Nephron progenitor cell (in vitro differentiated cells): ENCODE measurements around the gene MRPS18A.

Experiments
- DNase-seq: peaks from one replicate; pipeline ENCODE4 v3.0.0; 2021
- H3K27ac Mint-ChIP-seq: 2 replicates; pipeline ENCODE4 v1.8.0; 2021; ENCODE audit warnings: mild to moderate bottlenecking, moderate library complexity, mixed read lengths
- H3K27me3 Mint-ChIP-seq: 2 replicates; pipeline ENCODE4 v1.8.0; 2021; ENCODE audit warnings: mild to moderate bottlenecking, low read depth, mixed read lengths; ENCODE audit not compliant: poor library complexity
- H3K36me3 Mint-ChIP-seq: 2 replicates; pipeline ENCODE4 v1.8.0; 2021; ENCODE audit warnings: low read depth, mixed read lengths
- H3K4me1 Mint-ChIP-seq: 2 replicates; pipeline ENCODE4 v1.8.0; 2021; ENCODE audit warnings: mixed read lengths
- H3K4me3 Mint-ChIP-seq: 2 replicates; pipeline ENCODE4 v1.8.0; 2021; ENCODE audit warnings: mild to moderate bottlenecking, moderate library complexity, mixed read lengths
- H3K9me3 Mint-ChIP-seq: 2 replicates; pipeline ENCODE4 v1.8.0; 2021; ENCODE audit warnings: mild to moderate bottlenecking, moderate library complexity, mixed read lengths
- CTCF ChIP-seq: fragments of 200-600 bp; sonication (generic); IDR thresholded peaks from 2 replicates; pipeline ENCODE4 v1.5.0; 2021; ENCODE audit warnings: antibody characterized with exemption

MRPS18A gene

GRCh38 chr6:43720999-43721398 lies 33.4 kb upstream of the MRPS18A start:
- Mint-ChIP-seq H3K9me3 (no peaks in the 10 kb centered on the region), H3K27ac (no peak overlapping the region), H3K27me3 (peaks cover 12% of the 10 kb centered on the region), H3K4me1 (peaks cover 74% of the 10 kb centered on the region), H3K36me3 (no peaks in the 10 kb centered on the region), H3K4me3 (no peak overlapping the region)
- no peak for DNase-seq
- no peak for TF ChIP-seq CTCF

- Mint-ChIP-seq H3K4me1 (peaks cover 73% of the 10 kb centered on the region), H3K9me3 (no peaks in the 10 kb centered on the region), H3K4me3 (no peak overlapping the region), H3K27ac (no peak overlapping the region), H3K27me3 (peaks cover 16% of the 10 kb centered on the region), H3K36me3 (no peaks in the 10 kb centered on the region)
- DNase-seq = no peak
- TF ChIP-seq CTCF = no peak
Measured at GRCh38 chr6:43719511-43719910, 31.9 kb upstream of the MRPS18A start.

- Mint-ChIP-seq H3K4me1 (peaks cover 75% of the 10 kb centered on the region), H3K4me3 (no peak overlapping the region), H3K27ac (no peak overlapping the region), H3K9me3 (no peaks in the 10 kb centered on the region), H3K27me3 (peaks cover 16% of the 10 kb centered on the region), H3K36me3 (no peaks in the 10 kb centered on the region)
- no peak for TF ChIP-seq CTCF
- no peak for DNase-seq
Measured at GRCh38 chr6:43718387-43719105, 31.0 kb upstream of the MRPS18A start.

- no peak for TF ChIP-seq CTCF
- peaks cover 10% of the 10 kb centered on the region for H3K27me3 Mint-ChIP-seq
- no peak overlapping the region for H3K27ac Mint-ChIP-seq
- no peaks in the 10 kb centered on the region for H3K36me3 Mint-ChIP-seq
- DNase-seq = no peak
- no peak overlapping the region for H3K4me3 Mint-ChIP-seq
- H3K9me3 Mint-ChIP-seq = no peaks in the 10 kb centered on the region
- H3K4me1 Mint-ChIP-seq = peaks cover 69% of the 10 kb centered on the region
Measured at GRCh38 chr6:43717822-43718221, 30.2 kb upstream of the MRPS18A start.

- Mint-ChIP-seq H3K4me1 (peaks cover 69% of the 10 kb centered on the region), H3K27me3 (peaks cover 6% of the 10 kb centered on the region), H3K36me3 (no peaks in the 10 kb centered on the region), H3K4me3 (no peak overlapping the region), H3K9me3 (peaks cover 3% of the 10 kb centered on the region), H3K27ac (no peak overlapping the region)
- no peak for DNase-seq
- TF ChIP-seq CTCF = no peak
Measured at GRCh38 chr6:43717389-43717788, 29.8 kb upstream of the MRPS18A start.

- no peak for DNase-seq
- Mint-ChIP-seq H3K9me3 (peaks cover 3% of the 10 kb centered on the region), H3K27me3 (peaks cover 4% of the 10 kb centered on the region), H3K4me3 (no peak overlapping the region), H3K4me1 (peaks cover 74% of the 10 kb centered on the region), H3K27ac (peak overlapping the region; percentile 39), H3K36me3 (no peaks in the 10 kb centered on the region)
- TF ChIP-seq CTCF = no peak
Measured at GRCh38 chr6:43716099-43716498, 28.5 kb upstream of the MRPS18A start.
